HG03342 (cell line): ENCODE measurements around the gene SELENOP.
"Not testable (repeated sequence)": the region's sequence is repeated elsewhere in the genome, so short reads cannot be mapped to it uniquely, and the experiment has no call there.

ENCODE experiments used
- ATAC-seq: cut with Tn5 transposase; IDR thresholded peaks from one replicate; pipeline ENCODE4 v1.9.1; 2021; ENCODE audit warnings: mild to moderate bottlenecking, moderate library complexity; ENCODE audit not compliant: unreplicated experiment

Gene SELENOP, protein sequence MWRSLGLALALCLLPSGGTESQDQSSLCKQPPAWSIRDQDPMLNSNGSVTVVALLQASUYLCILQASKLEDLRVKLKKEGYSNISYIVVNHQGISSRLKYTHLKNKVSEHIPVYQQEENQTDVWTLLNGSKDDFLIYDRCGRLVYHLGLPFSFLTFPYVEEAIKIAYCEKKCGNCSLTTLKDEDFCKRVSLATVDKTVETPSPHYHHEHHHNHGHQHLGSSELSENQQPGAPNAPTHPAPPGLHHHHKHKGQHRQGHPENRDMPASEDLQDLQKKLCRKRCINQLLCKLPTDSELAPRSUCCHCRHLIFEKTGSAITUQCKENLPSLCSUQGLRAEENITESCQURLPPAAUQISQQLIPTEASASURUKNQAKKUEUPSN

GRCh38 chr5:42811591-42812446 lies at the start of gene SELENOP:
Gene SELENOP (minus strand): TSS chr5:42811892. CDS start chr5:42808353, 3,539 bp downstream.
- no peak for ATAC-seq

DNA sequence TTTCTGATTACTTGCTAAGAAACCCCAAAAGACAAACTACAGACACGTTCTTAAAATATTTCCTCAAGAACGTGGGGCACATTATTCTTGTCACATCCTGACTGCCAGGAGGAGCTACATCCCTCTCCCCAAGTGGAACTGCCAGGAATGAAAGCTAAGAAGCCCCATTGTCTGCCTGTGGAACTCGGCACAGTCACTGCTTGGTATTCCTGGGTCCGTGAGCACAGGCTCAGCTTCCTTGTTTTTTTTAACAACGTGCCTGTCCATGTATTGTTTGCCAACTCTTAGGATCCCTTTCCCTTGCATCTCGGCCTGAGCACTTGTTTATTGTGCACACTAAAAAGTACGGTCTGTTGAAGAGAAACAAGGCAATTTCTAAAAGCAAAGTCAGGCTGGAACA lies 47.0 kb upstream of the SELENOP start:
- no peak for ATAC-seq

GRCh38 chr5:42858031-42858643 lies 46.4 kb upstream of the SELENOP start:
- ATAC-seq: no peak

DNA sequence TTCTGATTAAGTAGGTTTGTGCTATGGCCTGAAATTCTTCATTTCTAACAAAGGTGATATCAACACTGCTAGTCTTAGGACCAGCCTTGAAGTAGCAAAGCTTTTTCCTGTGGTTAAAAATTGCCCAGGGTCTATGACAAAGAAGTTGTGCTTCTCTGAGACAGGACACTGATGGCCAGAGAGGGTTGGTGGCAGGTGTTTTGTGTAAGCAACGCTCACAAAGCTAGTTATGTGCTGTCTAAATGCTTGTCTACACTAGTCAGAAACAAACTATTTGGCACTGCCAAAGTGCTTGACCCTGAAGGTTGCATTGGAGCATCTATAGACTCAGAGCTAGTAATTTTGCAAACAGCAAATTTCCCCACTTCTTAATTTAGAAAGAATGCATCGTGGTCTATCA lies 44.1 kb upstream of the SELENOP start:
- ATAC-seq: no peak

GRCh38 chr5:42855386-42855785 lies 43.7 kb upstream of the SELENOP start:
- no peak for ATAC-seq

DNA sequence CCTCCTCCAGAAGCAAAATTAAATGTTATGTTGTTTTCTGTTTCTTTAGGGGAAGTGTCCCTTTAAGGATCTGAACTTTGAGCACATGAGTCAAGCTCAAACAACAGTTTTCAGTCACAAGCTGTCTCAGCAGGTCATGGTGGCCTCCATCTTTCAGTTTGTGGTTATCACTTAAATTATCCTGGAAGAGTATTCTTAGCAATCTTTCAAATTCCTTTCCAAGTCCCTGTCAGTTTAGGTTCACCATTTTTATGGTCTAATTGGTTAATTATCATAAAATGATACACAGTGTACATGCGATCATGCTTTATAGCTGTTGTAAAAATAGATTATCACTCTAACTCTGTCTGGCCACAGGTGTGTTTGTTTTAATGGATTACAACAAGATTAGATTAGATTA lies 43.1 kb upstream of the SELENOP start:
- no peak for ATAC-seq

DNA sequence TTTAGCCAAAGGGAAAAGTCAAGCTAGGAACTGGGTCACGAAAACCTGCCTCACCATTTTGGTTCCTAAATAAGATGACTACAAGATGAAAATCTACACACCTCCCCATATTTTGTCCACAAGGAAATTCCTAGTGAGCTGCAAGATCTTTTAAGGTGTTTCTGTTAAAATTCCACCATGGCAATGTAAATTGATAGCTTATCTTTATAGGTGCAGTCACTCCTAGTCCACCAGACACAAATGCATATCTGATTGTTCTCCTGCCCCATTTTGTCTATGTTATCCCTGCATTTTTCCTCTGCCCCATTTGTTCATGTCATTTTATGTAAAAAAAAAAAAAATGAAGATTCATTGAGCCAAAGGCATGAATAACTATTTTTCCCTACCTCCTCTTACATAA lies 41.1 kb upstream of the SELENOP start:
- no peak for ATAC-seq

- no peak for ATAC-seq
These were observed 39.8 kb upstream of the SELENOP start for GRCh38 chr5:42851481-42851880.

- no peak for ATAC-seq
These were observed 36.9 kb upstream of the SELENOP start for GRCh38 chr5:42848545-42848944.

DNA sequence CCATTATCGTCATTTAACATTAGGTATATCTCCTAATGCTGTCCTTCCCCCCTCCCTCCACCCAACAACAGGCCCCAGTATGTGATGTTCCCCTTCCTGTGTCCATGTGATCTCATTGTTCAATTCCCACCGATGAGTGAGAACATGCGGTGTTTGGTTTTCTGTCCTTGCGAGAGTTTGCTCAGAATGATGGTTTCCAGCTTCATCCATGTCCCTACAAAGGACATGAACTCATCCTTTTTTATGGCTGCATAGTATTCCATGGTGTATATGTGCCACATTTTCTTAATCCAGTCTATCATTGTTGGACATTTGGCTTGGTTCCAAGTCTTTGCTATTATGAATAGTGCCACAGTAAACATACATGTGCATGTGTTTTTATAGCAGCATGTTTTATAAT lies 32.7 kb upstream of the SELENOP start:
- not testable (repeated sequence) for ATAC-seq

DNA sequence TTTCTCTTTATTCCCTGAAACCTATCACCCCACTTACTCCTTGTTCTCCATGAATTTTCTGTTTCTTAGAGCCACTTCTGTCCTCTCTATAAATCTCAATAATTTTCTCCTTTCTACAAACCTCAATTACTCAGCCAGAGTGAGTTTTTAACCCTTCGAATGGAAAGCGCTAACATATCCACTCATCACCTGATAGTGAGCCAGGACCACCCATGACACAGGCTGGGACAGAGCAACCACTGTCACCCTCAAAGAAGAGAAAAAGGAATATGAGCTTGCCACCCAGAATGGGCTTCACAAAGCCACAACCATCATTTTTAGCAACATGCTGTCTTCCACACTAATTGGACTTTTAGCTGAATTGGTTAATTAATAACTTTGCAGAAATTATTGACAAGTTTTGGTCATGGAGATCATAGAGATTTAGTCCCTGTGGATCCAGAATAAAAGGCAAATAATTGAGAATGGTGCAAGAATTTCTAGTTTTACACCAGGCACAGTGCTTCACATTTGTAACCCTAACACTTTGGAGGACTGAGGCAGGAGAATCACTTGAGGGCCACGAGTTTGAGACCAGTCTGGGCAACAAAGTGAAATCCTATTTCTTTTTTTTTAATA lies 32.1 kb upstream of the SELENOP start:
- ATAC-seq: no peak

GRCh38 chr5:42842921-42843641 lies 31.4 kb upstream of the SELENOP start:
- no peak for ATAC-seq

DNA sequence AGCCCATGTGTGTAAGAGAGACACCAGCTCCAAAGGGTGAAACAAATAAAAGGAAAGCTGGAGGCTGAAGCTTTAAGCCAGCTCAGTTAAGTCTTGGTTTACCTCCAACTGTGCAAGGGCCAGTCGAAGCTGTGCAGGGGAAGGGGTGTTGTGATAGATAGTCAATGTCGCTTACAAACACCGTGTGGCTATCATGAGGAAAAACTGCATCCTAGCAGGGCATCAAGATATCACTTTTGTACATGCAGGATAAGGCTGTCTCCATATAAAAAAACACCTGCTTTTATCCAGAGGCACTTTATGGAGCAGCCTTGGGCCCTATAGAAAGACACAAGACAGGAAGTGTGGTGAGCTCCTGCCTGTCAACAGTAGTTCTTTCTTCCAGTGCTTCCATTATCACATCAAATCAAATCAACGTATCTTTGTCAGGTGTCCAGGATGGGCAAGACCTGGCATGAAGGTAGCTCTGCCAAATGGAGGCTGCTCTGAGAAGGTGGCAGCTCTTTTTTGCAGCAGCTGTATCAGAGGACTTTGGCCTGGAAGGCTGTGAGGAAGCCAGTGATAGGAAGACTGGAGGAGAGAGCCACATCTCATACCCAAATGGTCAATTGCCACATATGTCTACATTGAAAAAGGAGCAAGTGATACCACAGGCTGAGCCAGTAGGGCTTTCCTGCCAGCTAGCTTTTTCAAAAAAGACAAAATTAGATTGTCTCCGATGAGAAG lies 29.3 kb upstream of the SELENOP start:
- no peak for ATAC-seq

DNA sequence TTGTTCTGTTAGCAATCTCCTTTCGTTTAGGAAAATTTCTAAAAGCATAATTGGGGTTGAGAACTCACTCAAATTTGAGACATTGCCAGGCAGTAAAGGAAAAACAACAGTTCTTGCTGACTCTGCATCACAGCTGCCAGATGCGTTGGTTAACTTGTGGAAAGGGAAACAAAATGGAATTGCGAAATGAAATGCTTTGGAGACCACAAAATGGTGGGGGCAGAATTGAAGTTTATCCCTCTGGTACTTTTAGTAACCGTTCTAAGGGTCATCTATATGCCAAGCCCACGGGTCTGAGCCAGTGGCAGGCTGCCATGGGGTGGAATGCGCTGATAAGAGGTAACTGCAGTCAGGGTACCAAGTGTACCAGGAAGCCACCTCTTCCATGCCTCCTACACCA lies 28.6 kb upstream of the SELENOP start:
- ATAC-seq: no peak

DNA sequence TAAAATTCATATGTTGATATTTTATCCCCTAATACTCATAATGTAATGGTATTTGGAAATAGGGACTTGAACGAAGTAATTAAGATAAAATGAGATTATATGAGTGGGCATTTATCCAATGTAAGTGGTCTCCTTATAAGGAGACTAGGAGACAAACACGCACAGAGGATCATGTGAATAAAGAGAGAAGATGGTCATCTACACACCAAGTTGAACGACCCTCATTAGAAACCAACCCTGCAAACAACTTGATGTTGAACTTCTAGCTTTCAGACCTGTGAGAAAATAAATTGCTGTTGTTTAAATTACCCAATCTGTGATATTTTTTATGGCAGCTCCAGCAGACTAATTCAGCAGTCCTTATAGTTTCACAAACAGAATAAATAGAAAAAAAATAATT lies 27.5 kb upstream of the SELENOP start:
- no peak for ATAC-seq

GRCh38 chr5:42837601-42838000 lies 25.9 kb upstream of the SELENOP start:
- ATAC-seq: no peak

GRCh38 chr5:42836070-42836769 lies 24.5 kb upstream of the SELENOP start:
- ATAC-seq: no peak

DNA sequence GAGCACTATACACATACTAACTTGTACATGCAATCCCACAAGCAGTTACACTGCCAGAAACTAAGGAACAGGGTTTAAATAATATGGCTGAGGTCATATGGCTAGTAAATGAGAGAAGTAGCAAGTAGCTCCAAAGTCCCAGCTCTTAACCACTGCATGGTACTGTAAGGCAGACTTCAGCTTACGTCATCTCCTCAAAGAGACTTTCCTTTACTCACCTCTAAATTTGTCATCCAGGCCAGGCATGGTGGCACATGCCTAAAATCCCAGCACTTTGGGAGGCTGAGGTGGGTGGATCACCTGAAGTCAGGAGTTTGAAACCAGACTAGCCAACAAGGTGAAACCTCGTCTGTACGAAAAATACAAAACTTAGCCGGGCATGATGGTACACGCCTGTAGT lies 20.4 kb upstream of the SELENOP start:
- ATAC-seq: no peak

DNA sequence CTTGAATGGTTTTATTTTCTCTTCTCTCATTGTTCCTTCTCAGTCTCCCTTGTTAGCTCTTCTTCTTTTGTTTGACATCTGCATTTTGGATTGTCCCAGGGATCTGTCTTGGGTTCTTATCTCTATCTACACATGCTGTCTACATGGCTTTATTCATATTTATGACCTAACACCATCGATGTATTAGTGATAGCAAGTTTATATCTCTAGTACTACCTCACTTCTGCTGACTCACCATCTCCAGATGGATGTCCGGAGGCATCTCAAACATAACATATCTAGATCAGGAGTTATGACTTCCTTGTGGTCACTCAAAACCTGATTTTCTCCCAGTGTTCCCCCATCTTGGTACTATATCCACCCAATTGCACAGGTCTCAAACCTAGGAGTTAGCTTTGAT lies 19.2 kb upstream of the SELENOP start:
- no peak for ATAC-seq
